Body of pancreas (tissue), 4 donors: ENCODE data around the gene MRFAP1L1.
"Not testable (repeated sequence)": the region's sequence is repeated elsewhere in the genome, so short reads cannot be mapped to it uniquely, and the experiment has no call there.

Experiments
- CTCF ChIP-seq, 7 experiments: fragments of 450-650 bp in 4 of 7; fragments of 200-600 bp in 3 of 7; sonication (generic) in 3 of 7; IDR thresholded peaks; one replicate each; pipeline ENCODE4 v1.5.1; 2016 to 2019; ENCODE audit warnings: antibody characterized with exemption in 7 of 7
- POLR2A ChIP-seq, 3 donors: fragments of 450-650 bp; IDR thresholded peaks; one replicate each; pipeline ENCODE4 v1.6.1; 2016; ENCODE audit warnings: antibody characterized with exemption in 3 of 3, mild to moderate bottlenecking in 2 of 3

- TF ChIP-seq CTCF, POLR2A (IDR thresholded peaks at IDR 0.05): not testable (repeated sequence)
Observed at GRCh38 chr4:6725427-6725961, 15.8 kb upstream of the MRFAP1L1 start.
